GM10847 (cell line): ENCODE measurements around the gene ADGB.

Source experiments
- POLR2A ChIP-seq: IDR thresholded peaks from 2 replicates; pipeline ENCODE4 v1.6.1; 2011; ENCODE audit not compliant: insufficient read length; ENCODE audit errors: extremely low read depth

The ADGB gene

GRCh38 chr6:146613947-146614346 is 15.2 kb downstream of the ADGB start:
- no peak for TF ChIP-seq POLR2A

- no peak for TF ChIP-seq POLR2A
Observed at GRCh38 chr6:146620655-146621054, 21.9 kb downstream of the ADGB start.

DNA sequence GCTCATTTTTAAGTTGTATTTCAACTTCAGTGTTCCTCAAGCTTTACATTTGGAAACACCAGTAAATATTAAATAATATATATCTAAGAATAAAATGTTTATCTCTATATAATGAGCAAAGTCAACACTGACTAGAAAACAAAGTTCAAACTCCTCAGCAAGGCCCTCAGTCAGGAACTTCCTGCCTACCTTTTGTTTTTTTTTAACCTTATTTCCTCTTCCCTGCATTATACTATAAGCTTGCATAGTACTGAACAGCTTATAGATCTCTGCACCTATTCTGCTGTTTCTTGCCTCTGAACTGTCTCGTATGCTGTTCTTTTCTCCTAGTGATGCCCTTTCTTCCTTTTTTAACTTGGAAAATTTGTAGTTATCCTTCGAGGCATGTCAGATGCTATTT is 29.6 kb downstream of the ADGB start:
- no peak for TF ChIP-seq POLR2A

- no peak for TF ChIP-seq POLR2A
Observed at GRCh38 chr6:146634022-146634421, 35.2 kb downstream of the ADGB start.

GRCh38 chr6:146635165-146635564 is 36.4 kb downstream of the ADGB start:
- no peak for TF ChIP-seq POLR2A

GRCh38 chr6:146636481-146636880 is 37.7 kb downstream of the ADGB start:
- no peak for TF ChIP-seq POLR2A

- TF ChIP-seq POLR2A, result no peak
Observed at GRCh38 chr6:146642921-146643320, 44.1 kb downstream of the ADGB start.

GRCh38 chr6:146650799-146651481 is 52.2 kb downstream of the ADGB start:
- TF ChIP-seq POLR2A, result no peak

- TF ChIP-seq POLR2A, result no peak
Observed at GRCh38 chr6:146651482-146651863, 52.7 kb downstream of the ADGB start.

DNA sequence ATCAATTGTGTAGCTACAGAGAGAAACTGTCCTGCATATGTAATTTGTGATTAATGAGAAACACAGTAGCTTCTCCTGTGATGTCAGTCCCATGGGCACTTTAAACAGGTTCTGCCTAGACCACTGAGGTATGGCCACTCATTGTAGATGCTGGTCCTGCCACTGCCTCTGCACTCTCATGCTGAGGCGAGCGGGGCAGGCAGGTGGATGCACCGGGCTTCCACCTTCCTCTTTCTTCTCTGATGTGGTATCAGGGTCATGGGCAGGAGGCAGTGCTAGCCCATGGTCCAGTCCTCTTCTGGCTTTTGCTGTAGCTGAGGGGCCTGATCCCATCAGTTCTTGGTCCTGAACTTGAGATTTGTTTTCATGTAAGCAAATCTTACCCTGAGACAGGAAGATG is 58.7 kb downstream of the ADGB start:
- no peak for TF ChIP-seq POLR2A

DNA sequence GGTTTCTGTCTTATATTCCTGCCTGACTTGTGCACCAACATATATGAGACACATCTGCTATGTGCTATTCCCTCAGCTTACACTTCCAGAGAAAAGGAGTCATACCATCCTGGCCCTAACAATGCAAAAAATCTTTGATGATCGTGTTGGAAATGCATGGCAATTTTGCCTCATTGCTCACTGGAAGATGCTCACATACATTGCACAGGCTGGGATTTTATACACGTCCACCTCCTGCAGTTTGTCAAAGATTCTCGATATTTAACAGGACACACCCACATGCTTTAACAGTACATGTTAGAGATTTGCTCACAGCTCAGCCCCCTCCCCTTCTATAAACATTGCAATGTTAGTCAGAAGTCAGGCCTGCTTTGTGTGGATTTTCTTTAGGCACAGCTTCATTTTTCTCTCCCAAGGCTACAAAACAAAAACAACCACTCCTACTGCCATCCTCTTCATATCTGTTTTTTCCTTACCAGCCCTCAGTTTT is 66.1 kb downstream of the ADGB start:
- no peak for TF ChIP-seq POLR2A

- TF ChIP-seq POLR2A, result no peak
Observed at GRCh38 chr6:146666909-146667308, 68.1 kb downstream of the ADGB start.

DNA sequence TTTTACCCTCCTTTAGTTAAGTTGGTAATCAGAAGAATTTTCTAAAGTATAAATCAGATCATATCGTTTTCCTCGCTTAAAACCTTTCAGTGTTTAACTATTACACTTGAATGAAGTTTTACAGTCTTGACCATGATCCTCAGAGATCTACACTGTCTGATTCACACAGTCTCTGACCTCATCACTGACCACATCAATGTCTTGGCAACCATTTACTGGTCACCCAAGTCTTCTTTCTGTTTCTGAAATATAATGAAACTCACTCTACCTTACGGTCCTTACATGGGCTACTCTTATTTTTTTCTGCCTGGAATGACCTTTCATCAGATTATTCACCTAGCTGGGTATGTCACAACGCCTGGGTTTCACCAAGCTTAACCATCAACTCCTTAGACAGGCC is 71.4 kb downstream of the ADGB start:
- no peak for TF ChIP-seq POLR2A

DNA sequence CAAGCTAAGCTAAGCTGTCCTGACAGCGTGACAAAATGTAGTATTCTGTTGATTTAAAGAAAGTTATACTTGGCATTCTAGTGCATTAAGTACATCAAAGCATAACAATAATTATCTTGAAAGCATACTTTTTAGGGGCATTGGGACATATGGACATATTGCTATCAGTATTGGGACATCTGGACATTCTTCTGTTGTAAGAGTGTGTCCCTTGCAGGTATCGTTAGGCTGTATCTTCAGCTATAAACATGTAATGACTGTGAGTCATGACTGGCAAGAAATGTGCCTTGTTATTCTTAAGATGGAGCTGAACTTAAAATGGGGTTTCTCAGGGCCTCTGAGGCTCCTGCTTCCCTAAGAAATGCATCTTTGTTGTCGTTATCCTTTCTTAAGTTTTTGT is 74.3 kb downstream of the ADGB start:
- TF ChIP-seq POLR2A, result no peak

DNA sequence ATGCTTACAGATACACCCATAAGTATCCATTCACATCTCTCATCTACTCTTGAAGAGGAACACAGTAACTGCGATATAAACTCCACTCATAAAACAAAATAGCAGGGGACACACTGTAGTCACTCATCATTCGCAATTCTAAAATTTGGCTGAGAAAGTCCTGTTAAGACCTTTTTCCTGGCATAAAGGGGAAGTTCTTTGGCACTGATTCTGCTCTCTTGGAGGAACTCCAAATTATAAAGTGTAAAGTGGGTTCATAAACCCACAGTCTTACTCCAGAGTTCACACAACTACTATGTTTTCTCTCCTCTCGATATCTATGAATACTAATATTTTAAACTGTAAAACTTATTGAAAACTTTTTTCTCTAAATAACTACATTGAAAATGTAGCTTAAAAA is 80.6 kb downstream of the ADGB start:
- no peak for TF ChIP-seq POLR2A

GRCh38 chr6:146682919-146683318 is 84.1 kb downstream of the ADGB start:
- TF ChIP-seq POLR2A, result no peak

DNA sequence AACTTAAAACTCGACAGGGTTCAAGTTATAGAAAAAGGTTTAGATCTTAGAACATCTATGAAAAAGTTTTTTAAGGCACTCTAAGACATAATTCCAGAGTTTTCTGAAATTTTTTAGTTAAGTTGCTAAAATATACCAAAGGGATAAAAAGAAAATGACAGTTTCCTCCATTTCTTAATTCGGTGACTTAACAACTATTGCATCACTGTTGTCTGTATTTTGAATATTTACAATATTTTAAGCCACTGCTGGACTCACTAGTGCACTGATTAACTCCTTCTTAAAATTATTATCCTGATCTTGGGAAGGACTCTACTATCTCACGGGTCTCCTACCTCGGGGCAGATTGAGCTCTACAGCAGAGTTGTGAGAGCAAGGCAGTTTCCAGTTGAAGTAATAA is 91.0 kb downstream of the ADGB start:
- TF ChIP-seq POLR2A, result no peak
